Tibial nerve (tissue), 4 donors: Measurements from ENCODE around the gene TSGA10IP. TPM values are rescaled to one million over a fixed set of nuclear protein-coding genes. Genes with fewer than 3 reads are reported as not detected.

ENCODE experiments used
- DNase-seq, 2 donors: peaks; one replicate each; pipeline ENCODE4 v3.0.0-alpha.2; 2019; ENCODE audit warnings: low spot score in 2 of 2
- H3K27ac ChIP-seq, 4 donors: fragments of 200-600 bp; sonication (generic) in 3 of 4; one replicate each; pipeline ENCODE4 v1.5.1; 2017 to 2019; ENCODE audit warnings: mild to moderate bottlenecking in 1 of 4
- H3K27me3 ChIP-seq, 2 donors: fragments of 200-600 bp; sonication (generic) in 1 of 2; one replicate each; pipeline versions ENCODE4 v1.5.1 to v1.6.0; 2017 to 2019
- H3K36me3 ChIP-seq, 3 donors: fragments of 200-600 bp; sonication (generic); one replicate each; pipeline ENCODE4 v1.5.1; 2018 to 2019
- H3K4me1 ChIP-seq, 4 donors: fragments of 200-600 bp; sonication (generic) in 3 of 4; one replicate each; pipeline ENCODE4 v1.5.1; 2017 to 2019
- H3K4me3 ChIP-seq, 4 donors: fragments of 200-600 bp; sonication (generic) in 3 of 4; one replicate each; pipeline ENCODE4 v1.5.1; 2017 to 2019; ENCODE audit warnings: mild to moderate bottlenecking in 1 of 4, moderate library complexity in 1 of 4
- H3K9me3 ChIP-seq, 4 donors: fragments of 200-600 bp; sonication (generic) in 3 of 4; one replicate each; pipeline ENCODE4 v1.5.1; 2017 to 2019
- EP300 ChIP-seq, 2 donors: sonication (generic); formaldehyde crosslinking; IDR thresholded peaks; one replicate each; pipeline ENCODE4 v1.6.1; 2017; ENCODE audit warnings: antibody characterized with exemption in 2 of 2, mild to moderate bottlenecking in 1 of 2
- POLR2A ChIP-seq, 2 donors: fragments of 450-650 bp; IDR thresholded peaks; one replicate each; pipeline ENCODE4 v1.6.1; 2017; ENCODE audit warnings: antibody characterized with exemption in 2 of 2, mild to moderate bottlenecking in 2 of 2, moderate library complexity in 2 of 2
- WGBS, 2 donors: methylation state at CpG; one replicate each; pipeline ENCODE4 v1.1.5; 2018; 5-methylcytosine and 5-hydroxymethylcytosine counted together
- total RNA-seq, 4 donors: library from RNA; depleted of rRNA; stranded (reverse); fragments of >200 nt; gene quantifications; one replicate each; pipeline ENCODE4 v1.1.0, GENCODE V29; 2016
- TF ChIP-seq, protein P1 (sequence below), 5 experiments: fragments of 200-600 bp in 3 of 5; fragments of 450-650 bp in 2 of 5; sonication (generic) in 3 of 5; IDR thresholded peaks; one replicate each; pipeline ENCODE4 v1.5.1; 2016 to 2019; ENCODE audit warnings: antibody characterized with exemption in 5 of 5, mild to moderate bottlenecking in 3 of 5, moderate library complexity in 2 of 5

TSGA10IP gene
- total RNA-seq, 4 donors from 2014 or later: not detected

DNA sequence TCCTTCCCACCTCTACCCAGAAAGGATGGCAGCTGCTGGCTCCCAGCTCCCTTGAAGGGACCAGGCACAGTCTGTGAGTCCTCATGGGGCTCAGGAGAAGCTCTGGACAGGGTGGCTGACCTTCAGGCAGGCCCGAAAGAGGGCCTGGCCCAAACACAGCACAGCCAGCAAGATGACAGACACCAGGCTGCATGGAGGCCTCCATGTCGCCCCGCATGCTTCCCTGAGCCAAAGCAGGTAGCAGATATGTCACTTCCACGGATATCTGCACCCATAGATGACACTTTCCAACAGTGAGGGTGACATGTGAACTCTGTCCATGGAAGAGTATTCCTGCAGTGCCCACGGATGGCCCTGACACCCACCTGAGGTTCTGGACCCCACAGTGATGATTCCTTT, 38.3 kb downstream of the TSGA10IP start:
- no peak for DNase-seq
- H3K9me3 ChIP-seq: no peaks in the 10 kb centered on the region
- no peaks in the 10 kb centered on the region for H3K4me1 ChIP-seq
- no peak overlapping the region for H3K27ac ChIP-seq
- no peak overlapping the region for H3K4me3 ChIP-seq
- 79% methylated on average over 5 of the region's 5 CpGs for WGBS, 2 donors
- TF ChIP-seq EP300 (IDR thresholded peaks at IDR 0.05) (no peak), POLR2A (IDR thresholded peaks at IDR 0.05) (no peak)
- TF ChIP-seq, protein P1, sequence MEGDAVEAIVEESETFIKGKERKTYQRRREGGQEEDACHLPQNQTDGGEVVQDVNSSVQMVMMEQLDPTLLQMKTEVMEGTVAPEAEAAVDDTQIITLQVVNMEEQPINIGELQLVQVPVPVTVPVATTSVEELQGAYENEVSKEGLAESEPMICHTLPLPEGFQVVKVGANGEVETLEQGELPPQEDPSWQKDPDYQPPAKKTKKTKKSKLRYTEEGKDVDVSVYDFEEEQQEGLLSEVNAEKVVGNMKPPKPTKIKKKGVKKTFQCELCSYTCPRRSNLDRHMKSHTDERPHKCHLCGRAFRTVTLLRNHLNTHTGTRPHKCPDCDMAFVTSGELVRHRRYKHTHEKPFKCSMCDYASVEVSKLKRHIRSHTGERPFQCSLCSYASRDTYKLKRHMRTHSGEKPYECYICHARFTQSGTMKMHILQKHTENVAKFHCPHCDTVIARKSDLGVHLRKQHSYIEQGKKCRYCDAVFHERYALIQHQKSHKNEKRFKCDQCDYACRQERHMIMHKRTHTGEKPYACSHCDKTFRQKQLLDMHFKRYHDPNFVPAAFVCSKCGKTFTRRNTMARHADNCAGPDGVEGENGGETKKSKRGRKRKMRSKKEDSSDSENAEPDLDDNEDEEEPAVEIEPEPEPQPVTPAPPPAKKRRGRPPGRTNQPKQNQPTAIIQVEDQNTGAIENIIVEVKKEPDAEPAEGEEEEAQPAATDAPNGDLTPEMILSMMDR (IDR thresholded peaks at IDR 0.05): no peak
- H3K36me3 ChIP-seq: peaks cover 0 to 29% (median 3%) of the 10 kb centered on the region in 3 donors
- no peaks in the 10 kb centered on the region for H3K27me3 ChIP-seq

GRCh38 chr11:65987336-65987735, 42.1 kb downstream of the TSGA10IP start:
- WGBS, 2 donors: 80 to 81% methylated on average over 9 of the region's 9 CpGs
- no peak for DNase-seq
- no peaks in the 10 kb centered on the region for H3K4me1 ChIP-seq
- H3K27ac ChIP-seq: no peak overlapping the region
- H3K4me3 ChIP-seq: no peak overlapping the region
- H3K27me3 ChIP-seq: no peaks in the 10 kb centered on the region
- peaks cover 0 to 9% (median 0%) of the 10 kb centered on the region in 3 donors for H3K36me3 ChIP-seq
- no peaks in the 10 kb centered on the region for H3K9me3 ChIP-seq
- TF ChIP-seq, protein P1 (IDR thresholded peaks at IDR 0.05): no peak
- TF ChIP-seq POLR2A (IDR thresholded peaks at IDR 0.05): no peak
- TF ChIP-seq EP300 (IDR thresholded peaks at IDR 0.05): no peak

DNA sequence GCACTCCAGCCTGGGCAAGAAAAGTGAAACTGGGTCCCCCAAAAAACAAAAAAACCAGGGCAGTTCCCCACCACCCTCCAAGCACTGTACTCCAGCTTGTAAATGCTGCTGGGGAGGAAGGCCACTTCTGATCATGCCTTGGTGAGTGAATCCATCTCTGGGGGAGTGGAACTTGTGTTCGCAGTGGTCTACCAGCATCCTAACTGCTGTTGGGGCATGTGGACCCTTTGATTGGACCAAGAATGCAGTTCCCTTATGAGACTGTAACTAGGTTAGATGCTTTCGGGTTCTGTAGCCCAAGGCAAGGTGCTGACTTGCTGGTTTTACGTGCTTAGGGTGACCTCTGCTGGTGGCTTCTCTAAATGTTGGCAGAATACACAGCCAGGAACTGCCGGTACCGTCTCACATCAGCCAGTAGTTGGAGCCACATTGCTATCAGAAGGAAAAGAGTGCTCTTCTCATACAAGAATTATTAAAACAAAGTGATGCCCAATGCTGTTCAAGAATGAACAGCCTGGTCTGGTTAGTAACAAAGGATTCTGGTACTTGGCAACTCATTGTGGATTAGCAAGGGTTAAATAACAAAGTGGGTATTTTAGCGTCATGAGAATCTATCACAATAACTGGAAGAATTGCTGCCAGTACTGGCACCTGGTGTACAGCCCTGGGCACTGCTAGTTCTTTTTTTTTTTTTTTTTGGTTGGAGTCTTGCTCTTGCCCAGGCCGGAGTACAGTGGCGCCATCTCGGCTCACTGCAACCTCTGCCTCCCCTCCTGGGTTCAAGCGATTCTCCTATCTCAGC, 43.7 kb downstream of the TSGA10IP start:
- DNase-seq: peak; percentile 84 to 99
- WGBS, 2 donors: 24 to 29% methylated on average over 10 of the region's 10 CpGs
- no peaks in the 10 kb centered on the region for H3K4me1 ChIP-seq
- peak in 1 of 2 donors; percentile 63 for TF ChIP-seq EP300 (IDR thresholded peaks at IDR 0.05)
- TF ChIP-seq, protein P1 (IDR thresholded peaks at IDR 0.05): peak; percentile 88 to 97 (median 94)
- no peak for TF ChIP-seq POLR2A (IDR thresholded peaks at IDR 0.05)
- no peaks in the 10 kb centered on the region for H3K9me3 ChIP-seq
- no peak overlapping the region for H3K4me3 ChIP-seq
- peaks cover 0 to 2% (median 0%) of the 10 kb centered on the region in 3 donors for H3K36me3 ChIP-seq
- H3K27ac ChIP-seq: no peak overlapping the region
- H3K27me3 ChIP-seq: no peaks in the 10 kb centered on the region

DNA sequence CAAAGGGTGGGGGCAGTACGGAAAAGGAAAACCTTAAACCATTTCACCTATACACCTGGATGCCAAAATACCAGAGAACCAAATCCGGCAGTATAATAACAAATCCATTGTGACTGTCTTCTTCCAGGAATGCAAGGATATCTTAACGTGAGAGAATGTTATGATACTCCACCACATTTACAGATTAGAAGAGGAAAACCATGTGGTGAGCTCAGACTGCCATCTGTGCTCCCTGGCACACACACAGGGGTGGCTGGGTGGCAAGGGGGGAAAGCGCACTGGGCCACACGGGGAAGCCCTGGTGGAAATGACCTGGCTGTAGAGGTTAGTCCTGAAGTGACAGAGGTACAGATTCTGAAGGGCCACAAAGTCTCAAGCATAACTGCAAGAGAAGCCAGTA, 46.8 kb downstream of the TSGA10IP start:
- H3K4me1 ChIP-seq: no peaks in the 10 kb centered on the region
- H3K9me3 ChIP-seq: no peaks in the 10 kb centered on the region
- H3K4me3 ChIP-seq: no peak overlapping the region
- WGBS, 2 donors: 80 to 81% methylated on average over 5 of the region's 5 CpGs
- H3K27ac ChIP-seq: no peak overlapping the region
- H3K36me3 ChIP-seq: peaks cover 0 to 11% (median 0%) of the 10 kb centered on the region in 3 donors
- no peaks in the 10 kb centered on the region for H3K27me3 ChIP-seq
- no peak for TF ChIP-seq EP300 (IDR thresholded peaks at IDR 0.05)
- no peak for TF ChIP-seq POLR2A (IDR thresholded peaks at IDR 0.05)
- TF ChIP-seq, protein P1 (IDR thresholded peaks at IDR 0.05): no peak
- DNase-seq: no peak

DNA sequence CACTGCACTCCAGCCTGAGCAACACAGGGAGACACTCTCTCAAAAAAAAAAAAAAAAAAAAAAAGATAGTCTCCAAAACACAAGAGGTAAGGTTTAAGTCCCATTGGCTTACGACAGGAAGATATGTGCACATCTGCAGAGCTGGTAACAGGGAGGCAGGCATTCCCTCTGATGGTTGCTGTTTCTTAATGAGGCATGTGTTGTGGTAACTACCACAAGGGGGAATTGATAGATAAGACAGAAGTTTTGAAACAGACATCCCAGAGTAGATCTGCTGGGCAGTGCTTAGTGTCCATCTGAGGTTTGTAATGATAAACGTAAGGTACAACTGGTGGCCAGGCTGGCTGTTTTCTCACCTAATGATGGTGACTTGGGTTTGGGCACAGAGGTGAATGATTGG, 52.0 kb downstream of the TSGA10IP start:
- H3K27me3 ChIP-seq: no peaks in the 10 kb centered on the region
- DNase-seq: no peak
- no peaks in the 10 kb centered on the region for H3K9me3 ChIP-seq
- H3K36me3 ChIP-seq: peaks cover 0 to 45% (median 13%) of the 10 kb centered on the region in 3 donors
- H3K27ac ChIP-seq: no peak overlapping the region
- H3K4me1 ChIP-seq: peaks cover 0 to 16% (median 7%) of the 10 kb centered on the region in 4 donors
- H3K4me3 ChIP-seq: no peak overlapping the region
- TF ChIP-seq, protein P1 (IDR thresholded peaks at IDR 0.05): no peak
- TF ChIP-seq EP300 (IDR thresholded peaks at IDR 0.05) (no peak), POLR2A (IDR thresholded peaks at IDR 0.05) (no peak)
- WGBS, 2 donors: 79 to 98% methylated on average over 2 of the region's 2 CpGs
